Natural killer cell (primary cell): ENCODE data around the gene AGPAT3. TPM values are rescaled to one million over a fixed set of nuclear protein-coding genes. Genes with fewer than 3 reads are reported as not detected.

Source experiments
- ATAC-seq, 3 donors: fragments of 150-1000 bp in 2 of 3; fragments of 200-7000 bp in 1 of 3; cut with Tn5 transposase; 1 replicate in 1 of 3; 2 replicates in 2 of 3; pipeline ENCODE4 v1.10.0; 2021; ENCODE audit warnings: mild to moderate bottlenecking in 2 of 3, moderate library complexity in 2 of 3
- DNase-seq, 2 donors: peaks; one replicate each; pipeline versions ENCODE4 v3.0.0 to v3.0.0-alpha.2; 2013 to 2021; ENCODE audit warnings: mixed read lengths in 1 of 2
- H3K27ac ChIP-seq: one replicate; pipeline ENCODE4 v1.5.1; 2013; ENCODE audit warnings: mild to moderate bottlenecking, low read length
- H3K27me3 ChIP-seq: one replicate; pipeline ENCODE4 v1.6.1; 2013; ENCODE audit warnings: low read length; ENCODE audit not compliant: control insufficient read depth, insufficient read depth
- H3K36me3 ChIP-seq: one replicate; pipeline ENCODE4 v1.6.1; 2013; ENCODE audit warnings: low read length; ENCODE audit not compliant: control insufficient read depth, insufficient read depth
- H3K4me1 ChIP-seq: one replicate; pipeline ENCODE4 v1.6.1; 2013; ENCODE audit warnings: low read length; ENCODE audit not compliant: control insufficient read depth, insufficient read depth
- H3K4me3 ChIP-seq: one replicate; pipeline ENCODE4 v1.5.1; 2013; ENCODE audit warnings: low read length
- H3K9me3 ChIP-seq: one replicate; pipeline ENCODE4 v1.6.1; 2013; ENCODE audit warnings: low read length; ENCODE audit not compliant: control insufficient read depth, insufficient read depth
- H3K27ac Mint-ChIP-seq, 2 donors: one replicate each; pipeline ENCODE4 v1.8.0; 2022; ENCODE audit warnings: mild to moderate bottlenecking in 2 of 2, mixed read lengths in 2 of 2, moderate library complexity in 1 of 2
- H3K27me3 Mint-ChIP-seq, 2 donors: one replicate each; pipeline ENCODE4 v1.8.0; 2022; ENCODE audit warnings: low read depth in 2 of 2, mixed read lengths in 2 of 2
- H3K36me3 Mint-ChIP-seq: one replicate; pipeline ENCODE4 v1.8.0; 2022; ENCODE audit warnings: mixed read lengths
- H3K4me1 Mint-ChIP-seq, 2 donors: one replicate each; pipeline ENCODE4 v1.8.0; 2022; ENCODE audit warnings: mixed read lengths in 2 of 2
- H3K4me3 Mint-ChIP-seq: one replicate; pipeline ENCODE4 v1.8.0; 2022; ENCODE audit warnings: mild to moderate bottlenecking, moderate library complexity, mixed read lengths
- H3K9me3 Mint-ChIP-seq, 2 donors: one replicate each; pipeline ENCODE4 v1.8.0; 2022; ENCODE audit warnings: mixed read lengths in 2 of 2
- CTCF ChIP-seq: fragments of 200-600 bp; IDR thresholded peaks from one replicate; pipeline ENCODE4 v1.8.0; 2022; ENCODE audit warnings: antibody characterized with exemption
- WGBS: methylation state at CpG from one replicate; pipeline ENCODE4 v1.1.7; 2013; ENCODE audit warnings: missing lambda C conversion rate; ENCODE audit not compliant: insufficient coverage; 5-methylcytosine and 5-hydroxymethylcytosine counted together
- intact Hi-C: fragments of 100-400 bp; cut with micrococcal nuclease; formaldehyde crosslinking; loops from one replicate; pipeline ENCODE4 v1.14.2; 2022
- total RNA-seq, 4 donors: library from RNA; stranded (reverse); fragments of 120-200 nt in 1 of 4; gene quantifications; one replicate each; pipeline versions ENCODE4 v1.2.3 to v1.2.4, GENCODE V29; 2013 to 2022

AGPAT3 gene
- total RNA-seq, 3 donors from 2014 or later (not counting 1 experiment from before 2014, with no cell fraction given) = 39.5 to 45.7 (median 42.3) TPM

DNA sequence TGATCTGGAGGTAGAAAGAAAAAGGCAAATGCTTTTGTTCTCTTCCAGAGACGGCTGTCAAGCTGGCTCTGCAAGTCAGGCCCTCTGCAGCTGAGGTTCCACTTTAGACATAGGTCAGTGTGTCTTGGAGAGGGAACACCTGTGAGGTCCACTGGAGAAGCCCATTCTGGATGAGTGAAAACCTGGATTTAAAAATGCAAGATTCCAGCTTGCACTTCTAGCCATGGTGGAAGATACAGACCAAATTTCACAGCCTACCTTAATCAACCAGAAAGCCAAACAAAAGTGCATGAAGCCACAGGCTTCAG lies 35.0 kb downstream of the AGPAT3 start:
- Histone ChIP-seq H3K27ac (no peak overlapping the region), H3K4me3 (no peak overlapping the region), H3K4me1 (no peaks in the 10 kb centered on the region), H3K36me3 (no peaks in the 10 kb centered on the region), H3K9me3 (no peaks in the 10 kb centered on the region), H3K27me3 (no peaks in the 10 kb centered on the region)
- no peaks in the 10 kb centered on the region for H3K9me3 Mint-ChIP-seq
- TF ChIP-seq CTCF = no peak
- no peak overlapping the region for H3K4me3 Mint-ChIP-seq
- no peaks in the 10 kb centered on the region for H3K27me3 Mint-ChIP-seq
- peaks cover 19 to 27% of the 10 kb centered on the region in 2 donors for H3K4me1 Mint-ChIP-seq
- no peak overlapping the region for H3K27ac Mint-ChIP-seq
- WGBS = 100% methylated on average over 1 of the region's 1 CpG
- ATAC-seq = no peak
- intact Hi-C loops = no loop called here
- no peak for DNase-seq
- H3K36me3 Mint-ChIP-seq = no peaks in the 10 kb centered on the region

- WGBS = 96% methylated on average over 6 of the region's 6 CpGs
- H3K27me3 ChIP-seq = no peaks in the 10 kb centered on the region
- H3K9me3 ChIP-seq = no peaks in the 10 kb centered on the region
- no peak overlapping the region for H3K27ac Mint-ChIP-seq
- no peaks in the 10 kb centered on the region for H3K9me3 Mint-ChIP-seq
- no peaks in the 10 kb centered on the region for H3K36me3 Mint-ChIP-seq
- no peak overlapping the region for H3K4me3 ChIP-seq
- TF ChIP-seq CTCF = no peak
- H3K27ac ChIP-seq = no peak overlapping the region
- H3K36me3 ChIP-seq = no peaks in the 10 kb centered on the region
- no peaks in the 10 kb centered on the region for H3K27me3 Mint-ChIP-seq
- no peaks in the 10 kb centered on the region for H3K4me1 ChIP-seq
- no peak for DNase-seq
- ATAC-seq = no peak
- intact Hi-C loops = no loop called here
- H3K4me3 Mint-ChIP-seq = no peak overlapping the region
- peaks cover 19 to 27% of the 10 kb centered on the region in 2 donors for H3K4me1 Mint-ChIP-seq
These were observed 35.7 kb downstream of the AGPAT3 start for GRCh38 chr21:43900690-43901089.

DNA sequence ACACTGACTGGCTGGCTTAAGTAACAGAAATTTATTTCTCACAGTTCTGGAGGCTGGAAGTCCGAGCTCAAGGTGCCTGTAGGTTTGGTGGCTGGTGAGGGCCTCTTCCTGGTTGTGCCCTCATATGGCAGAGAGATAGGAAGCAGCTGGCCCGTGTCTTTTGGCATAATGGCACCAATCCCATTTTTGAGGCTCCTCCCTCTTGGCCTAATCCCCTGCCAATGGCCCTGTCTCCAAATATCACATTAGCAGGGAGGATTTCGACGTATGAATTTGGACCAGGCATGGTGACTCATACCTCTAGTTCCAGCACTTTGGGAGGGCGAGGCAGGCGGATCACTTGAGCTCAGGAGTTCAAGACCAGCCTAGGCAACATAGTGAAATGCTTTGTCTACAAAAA lies 37.4 kb downstream of the AGPAT3 start:
- WGBS = 84% methylated on average over 6 of the region's 6 CpGs
- Mint-ChIP-seq H3K4me1 (peaks cover 19 to 27% of the 10 kb centered on the region in 2 donors), H3K36me3 (no peaks in the 10 kb centered on the region), H3K27ac (no peak overlapping the region), H3K9me3 (no peaks in the 10 kb centered on the region), H3K4me3 (no peak overlapping the region), H3K27me3 (no peaks in the 10 kb centered on the region)
- Histone ChIP-seq H3K4me3 (no peak overlapping the region), H3K27me3 (no peaks in the 10 kb centered on the region), H3K4me1 (no peaks in the 10 kb centered on the region), H3K27ac (no peak overlapping the region), H3K9me3 (no peaks in the 10 kb centered on the region), H3K36me3 (no peaks in the 10 kb centered on the region)
- ATAC-seq = no peak
- TF ChIP-seq CTCF = no peak
- intact Hi-C loops = no loop called here
- no peak for DNase-seq

DNA sequence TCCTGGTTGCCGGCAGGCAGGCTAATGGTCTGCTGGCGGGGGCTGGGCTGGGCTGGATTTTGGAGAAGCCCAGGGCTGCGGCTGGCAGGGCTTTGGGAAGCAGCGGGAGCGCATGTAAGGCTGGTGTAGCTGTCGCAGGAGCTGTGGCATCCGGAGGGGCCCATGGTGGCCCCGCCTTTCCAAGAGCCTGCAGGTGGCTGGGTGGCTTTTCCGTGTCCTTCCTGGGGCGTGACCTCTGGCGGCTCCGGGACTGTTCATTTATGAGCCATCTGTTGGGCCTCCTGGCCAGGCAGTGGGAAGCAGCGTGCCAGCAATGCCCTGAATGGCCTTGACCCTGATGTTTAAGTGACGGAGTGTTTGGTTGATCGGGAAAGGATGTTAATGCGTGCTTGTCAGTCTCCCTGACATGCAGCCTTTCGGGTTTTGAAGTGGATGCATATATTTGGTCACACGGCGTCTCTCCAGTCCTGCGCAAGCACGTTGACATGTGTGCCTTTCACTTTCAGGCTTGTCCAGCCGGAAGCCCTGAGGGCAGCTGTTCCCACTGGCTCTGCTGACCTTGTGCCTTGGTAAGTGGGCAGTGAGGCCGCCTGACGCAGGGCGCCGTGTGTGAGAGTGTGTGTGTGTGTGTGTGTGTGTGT lies 38.5 kb downstream of the AGPAT3 start:
- no peak overlapping the region for H3K27ac Mint-ChIP-seq
- DNase-seq (no peak), ATAC-seq (no peak)
- no peaks in the 10 kb centered on the region for H3K27me3 ChIP-seq
- H3K36me3 ChIP-seq = peaks cover 2% of the 10 kb centered on the region
- no peak for TF ChIP-seq CTCF
- H3K4me1 ChIP-seq = no peaks in the 10 kb centered on the region
- intact Hi-C loops = no loop called here
- no peaks in the 10 kb centered on the region for H3K27me3 Mint-ChIP-seq
- no peaks in the 10 kb centered on the region for H3K36me3 Mint-ChIP-seq
- H3K9me3 ChIP-seq = no peaks in the 10 kb centered on the region
- H3K4me3 ChIP-seq = no peak overlapping the region
- peaks cover 19 to 27% of the 10 kb centered on the region in 2 donors for H3K4me1 Mint-ChIP-seq
- no peak overlapping the region for H3K4me3 Mint-ChIP-seq
- no peak overlapping the region for H3K27ac ChIP-seq
- no peaks in the 10 kb centered on the region for H3K9me3 Mint-ChIP-seq
- WGBS = 97% methylated on average over 26 of the region's 26 CpGs
